PC-9 (cell line): Measurements from ENCODE around the gene ZNF343.

Experiments
- EZH2 ChIP-seq: fragments of 200-600 bp; sonication (generic); IDR thresholded peaks from 2 replicates; pipeline ENCODE4 v1.8.0; 2017; ENCODE audit warnings: antibody characterized with exemption, low read depth
- TF ChIP-seq, protein P1 (sequence below): fragments of 200-600 bp; sonication (generic); conservative IDR thresholded peaks from 2 replicates; pipeline ENCODE4 v1.6.1; 2017; ENCODE audit warnings: mixed run types, antibody characterized with exemption, mild to moderate bottlenecking, moderate library complexity

- TF ChIP-seq, protein P1, sequence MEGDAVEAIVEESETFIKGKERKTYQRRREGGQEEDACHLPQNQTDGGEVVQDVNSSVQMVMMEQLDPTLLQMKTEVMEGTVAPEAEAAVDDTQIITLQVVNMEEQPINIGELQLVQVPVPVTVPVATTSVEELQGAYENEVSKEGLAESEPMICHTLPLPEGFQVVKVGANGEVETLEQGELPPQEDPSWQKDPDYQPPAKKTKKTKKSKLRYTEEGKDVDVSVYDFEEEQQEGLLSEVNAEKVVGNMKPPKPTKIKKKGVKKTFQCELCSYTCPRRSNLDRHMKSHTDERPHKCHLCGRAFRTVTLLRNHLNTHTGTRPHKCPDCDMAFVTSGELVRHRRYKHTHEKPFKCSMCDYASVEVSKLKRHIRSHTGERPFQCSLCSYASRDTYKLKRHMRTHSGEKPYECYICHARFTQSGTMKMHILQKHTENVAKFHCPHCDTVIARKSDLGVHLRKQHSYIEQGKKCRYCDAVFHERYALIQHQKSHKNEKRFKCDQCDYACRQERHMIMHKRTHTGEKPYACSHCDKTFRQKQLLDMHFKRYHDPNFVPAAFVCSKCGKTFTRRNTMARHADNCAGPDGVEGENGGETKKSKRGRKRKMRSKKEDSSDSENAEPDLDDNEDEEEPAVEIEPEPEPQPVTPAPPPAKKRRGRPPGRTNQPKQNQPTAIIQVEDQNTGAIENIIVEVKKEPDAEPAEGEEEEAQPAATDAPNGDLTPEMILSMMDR = no peak
- TF ChIP-seq EZH2 = no peak
These were observed at the start of gene ZNF343 for GRCh38 chr20:2508631-2509467.
